GM12873 (cell line): ENCODE measurements around the gene PRLR.

Source experiments
- TF ChIP-seq, protein P1 (sequence below): IDR thresholded peaks from 2 replicates; pipeline ENCODE4 v1.5.1; 2012; ENCODE audit warnings: low read depth, mild to moderate bottlenecking, moderate library complexity, low read length, control low read depth; ENCODE audit not compliant: insufficient read depth; ENCODE audit errors: missing control alignments

PRLR gene

DNA sequence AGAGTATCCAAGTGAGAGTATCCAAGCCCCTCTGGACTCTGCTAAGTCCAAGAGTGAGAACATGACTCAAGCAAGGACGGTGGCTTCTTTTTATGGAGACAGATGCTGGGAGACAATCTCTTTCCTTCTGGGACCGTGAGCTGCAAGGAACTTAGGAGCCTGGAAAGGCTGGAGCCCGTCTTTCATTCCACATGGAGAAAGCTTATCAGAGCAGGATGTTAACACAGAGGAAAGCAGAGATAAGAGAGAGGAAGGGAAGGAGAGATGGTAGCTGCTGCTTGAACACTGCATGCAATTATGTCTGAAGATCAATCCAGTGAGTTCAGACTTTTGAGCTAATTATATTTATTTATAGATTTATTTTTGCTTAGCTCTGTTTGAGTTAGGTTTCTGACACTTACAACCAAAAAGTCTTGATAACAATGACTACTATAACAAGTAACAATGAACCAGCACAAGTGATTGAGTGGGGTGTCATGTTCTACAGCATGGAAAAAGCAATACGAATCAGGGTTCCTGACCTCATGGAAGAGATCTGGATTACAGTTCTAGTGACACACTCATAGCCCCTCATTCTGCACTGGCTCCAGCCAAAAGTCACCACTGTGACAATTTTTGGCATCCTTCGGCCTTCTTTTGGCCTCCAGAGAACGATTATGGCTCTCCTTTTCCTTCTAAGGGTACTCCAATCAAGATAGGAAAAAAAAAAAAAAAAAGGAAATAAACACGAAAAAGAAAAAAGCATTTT lies 71.5 kb downstream of the PRLR start:
- TF ChIP-seq, protein P1, sequence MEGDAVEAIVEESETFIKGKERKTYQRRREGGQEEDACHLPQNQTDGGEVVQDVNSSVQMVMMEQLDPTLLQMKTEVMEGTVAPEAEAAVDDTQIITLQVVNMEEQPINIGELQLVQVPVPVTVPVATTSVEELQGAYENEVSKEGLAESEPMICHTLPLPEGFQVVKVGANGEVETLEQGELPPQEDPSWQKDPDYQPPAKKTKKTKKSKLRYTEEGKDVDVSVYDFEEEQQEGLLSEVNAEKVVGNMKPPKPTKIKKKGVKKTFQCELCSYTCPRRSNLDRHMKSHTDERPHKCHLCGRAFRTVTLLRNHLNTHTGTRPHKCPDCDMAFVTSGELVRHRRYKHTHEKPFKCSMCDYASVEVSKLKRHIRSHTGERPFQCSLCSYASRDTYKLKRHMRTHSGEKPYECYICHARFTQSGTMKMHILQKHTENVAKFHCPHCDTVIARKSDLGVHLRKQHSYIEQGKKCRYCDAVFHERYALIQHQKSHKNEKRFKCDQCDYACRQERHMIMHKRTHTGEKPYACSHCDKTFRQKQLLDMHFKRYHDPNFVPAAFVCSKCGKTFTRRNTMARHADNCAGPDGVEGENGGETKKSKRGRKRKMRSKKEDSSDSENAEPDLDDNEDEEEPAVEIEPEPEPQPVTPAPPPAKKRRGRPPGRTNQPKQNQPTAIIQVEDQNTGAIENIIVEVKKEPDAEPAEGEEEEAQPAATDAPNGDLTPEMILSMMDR = no peak

GRCh38 chr5:35158204-35158603 lies 72.1 kb downstream of the PRLR start:
- TF ChIP-seq, protein P1 = no peak

DNA sequence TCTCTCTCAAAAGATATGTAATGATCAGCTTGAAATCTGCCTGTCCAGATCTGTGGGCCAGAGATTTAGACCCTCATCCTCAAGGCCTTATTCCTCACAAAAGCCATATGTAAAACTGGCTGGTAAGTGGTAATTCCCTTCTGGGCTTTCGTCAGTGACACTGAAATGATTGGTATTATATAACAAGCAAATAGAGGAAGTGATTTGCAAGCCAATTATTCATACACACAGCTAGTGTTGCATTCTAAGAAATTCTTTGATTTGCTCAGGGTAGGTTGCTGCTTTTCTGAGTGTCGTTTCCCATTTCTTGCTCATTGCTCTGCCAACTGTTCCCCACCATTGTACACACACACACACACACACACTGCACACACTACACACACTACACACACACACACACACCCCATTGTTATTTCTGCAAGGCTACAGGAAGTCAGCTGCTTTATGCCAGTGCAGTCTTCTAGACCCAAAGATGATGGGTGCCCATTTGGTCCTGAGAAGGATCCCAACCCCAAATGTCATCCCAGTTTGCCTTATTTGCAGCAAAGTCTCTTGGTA lies 76.8 kb downstream of the PRLR start:
- TF ChIP-seq, protein P1 = no peak

DNA sequence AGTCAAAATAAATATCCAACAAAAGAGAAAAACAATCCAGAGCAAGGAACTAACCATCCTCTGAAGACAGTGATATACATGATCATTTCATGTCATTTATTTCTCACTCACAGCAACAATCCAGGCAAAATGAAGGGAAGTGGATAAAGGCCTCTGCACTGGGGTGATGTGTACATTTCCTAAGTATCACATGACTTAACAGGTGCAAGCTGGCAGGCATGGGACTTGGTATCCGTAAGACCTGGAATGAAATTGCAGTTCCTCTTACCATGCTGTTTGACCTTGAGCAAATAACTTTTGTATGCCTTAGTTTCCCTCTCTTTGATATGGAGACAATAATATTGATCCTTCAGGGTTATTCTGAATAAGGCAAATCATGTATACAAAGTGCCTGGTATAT lies 77.6 kb downstream of the PRLR start:
- TF ChIP-seq, protein P1 = no peak

DNA sequence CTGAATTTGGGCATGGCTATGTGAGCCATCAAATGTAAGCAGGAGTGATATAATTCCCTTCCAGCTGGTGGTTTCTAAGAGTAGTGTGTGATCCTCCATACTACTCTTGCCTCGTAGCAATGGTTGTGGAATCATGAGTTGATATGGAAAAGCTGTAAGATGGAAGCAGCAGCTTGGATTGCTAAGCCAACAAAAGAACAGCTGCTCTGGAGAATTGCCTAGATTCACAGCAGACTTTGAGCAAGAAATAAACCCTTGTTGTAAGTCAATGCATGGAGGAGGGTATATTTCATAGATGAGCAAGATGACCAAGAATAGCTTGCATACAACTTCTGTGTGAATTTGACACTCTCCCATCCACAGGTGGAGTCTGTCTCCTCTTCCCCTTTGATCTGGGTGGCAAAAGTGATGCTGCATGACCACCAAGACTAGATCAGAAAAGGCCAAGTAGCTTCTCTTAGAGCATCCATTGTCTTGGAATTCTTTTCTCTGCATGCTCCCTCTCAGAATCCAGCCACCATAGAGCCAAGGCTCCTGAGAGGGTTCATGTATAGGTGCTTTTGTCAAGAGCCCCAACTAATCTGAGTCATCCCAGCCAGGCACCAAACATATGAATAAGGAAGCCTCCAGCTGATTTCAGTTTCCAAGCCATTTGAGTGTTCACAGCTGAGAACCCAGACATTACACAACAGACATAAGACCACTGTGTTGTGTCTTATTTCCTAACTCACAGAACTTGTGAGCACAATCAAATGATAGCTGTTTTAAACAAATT lies 79.0 kb downstream of the PRLR start:
- TF ChIP-seq, protein P1 = no peak

- TF ChIP-seq, protein P1 = no peak
These were observed 81.2 kb downstream of the PRLR start for GRCh38 chr5:35149041-35149440.

DNA sequence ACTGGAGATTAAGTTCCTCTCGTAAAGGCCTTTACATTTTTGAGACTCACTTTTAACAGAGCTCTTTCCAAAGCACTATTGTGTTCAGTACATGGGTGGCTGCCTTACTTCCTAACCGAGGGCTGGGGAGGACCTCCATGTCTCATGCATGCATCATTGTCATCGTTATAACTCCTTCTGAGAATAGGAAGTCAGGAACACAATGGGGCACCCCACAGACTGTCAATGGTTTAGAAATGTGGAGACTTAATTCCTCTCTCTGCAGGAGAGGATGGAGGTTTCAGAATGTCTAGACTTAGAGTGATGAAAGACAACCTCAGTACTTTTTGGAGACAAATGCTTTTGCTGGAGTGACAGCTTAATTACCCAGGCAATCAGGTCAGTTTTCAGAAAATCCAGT lies 83.9 kb downstream of the PRLR start:
- TF ChIP-seq, protein P1 = no peak
